Endothelial cell of umbilical vein (primary cell): ENCODE measurements around the gene KCNJ12. TPM values are rescaled to one million over a fixed set of nuclear protein-coding genes. Genes with fewer than 3 reads are reported as not detected.
"Not testable (repeated sequence)": the region's sequence is repeated elsewhere in the genome, so short reads cannot be mapped to it uniquely, and the experiment has no call there.

Experiments used
- BruUV-seq: library from RNA; stranded (reverse); fragments of 400-500 nt; replicated peaks from 2 replicates; lab custom pipeline; 2021; lab: Mats Ljungman, UMichigan
- CTCF ChIA-PET: fragments of 300-600, 350-600 bp; sonication (Branson Sonifier 250); formaldehyde crosslinking; loops from one replicate; lab custom pipeline; 2021; ENCODE audit warnings: antibody characterized with exemption, inconsistent platforms; lab: Charles Lee
- POLR2A ChIA-PET: fragments of 300-600, 350-600 bp; sonication (Branson Sonifier 250); formaldehyde crosslinking; loops from one replicate; lab custom pipeline; 2021; ENCODE audit warnings: antibody characterized with exemption, inconsistent platforms; lab: Charles Lee
- DNase-seq: peaks from one replicate; pipeline ENCODE4 v3.0.0-alpha.2; 2011; ENCODE audit warnings: low read depth, low spot score
- FAIRE-seq: peaks from 2 replicates; lab custom pipeline; 2011; peaks lifted over from hg19 to GRCh38; lab: Jason Lieb, UNC
- H2AFZ ChIP-seq: 2 replicates; pipeline ENCODE4 v1.6.0; 2012; ENCODE audit warnings: low read depth, low read length, control low read depth, inconsistent platforms
- H3K27ac ChIP-seq: 2 replicates; pipeline ENCODE4 v1.5.1; 2011; ENCODE audit warnings: low read depth, mild to moderate bottlenecking, control low read depth, low read length, moderate library complexity; ENCODE audit not compliant: insufficient read depth
- H3K27me3 ChIP-seq, 2 experiments: 2 replicates each; pipeline versions ENCODE4 v1.6.0 to v1.6.1; 2011; ENCODE audit warnings: low read length in 2 of 2, mixed read lengths in 1 of 2; ENCODE audit not compliant: control insufficient read depth in 2 of 2, insufficient read depth in 2 of 2
- H3K36me3 ChIP-seq, 2 experiments: 2 replicates in 1 of 2; 3 replicates in 1 of 2; pipeline ENCODE4 v1.5.1; 2011; ENCODE audit warnings: low read length in 2 of 2, mild to moderate bottlenecking in 1 of 2, moderate library complexity in 1 of 2; ENCODE audit not compliant: control insufficient read depth in 2 of 2, insufficient read depth in 2 of 2; ENCODE audit errors: extremely low read depth in 1 of 2
- H3K4me1 ChIP-seq: 3 replicates; pipeline ENCODE4 v1.5.1; 2011; ENCODE audit warnings: mild to moderate bottlenecking, low read length; ENCODE audit not compliant: control insufficient read depth, insufficient read depth; ENCODE audit errors: extremely low read depth
- H3K4me2 ChIP-seq: 2 replicates; pipeline ENCODE4 v1.6.1; 2011; ENCODE audit warnings: low read length, control low read depth, mixed read lengths; ENCODE audit not compliant: insufficient read depth
- H3K4me3 ChIP-seq, 3 experiments: fragments of 200-600 bp in 1 of 3; sonication (generic), shearing (Covaris generic) in 1 of 3; replicated peaks in 1 of 3; 2 replicates each; pipeline ENCODE4 v1.5.1; 2011 to 2016; ENCODE audit warnings: control low read depth in 3 of 3, low read length in 3 of 3, mild to moderate bottlenecking in 2 of 3, inconsistent platforms in 1 of 3, low read depth in 1 of 3, moderate library complexity in 1 of 3; ENCODE audit not compliant: insufficient read depth in 1 of 3
- H3K79me2 ChIP-seq: 2 replicates; pipeline ENCODE4 v1.6.0; 2012; ENCODE audit warnings: low read length, inconsistent platforms; ENCODE audit not compliant: control insufficient read depth, insufficient read depth
- H3K9ac ChIP-seq: replicated peaks from 2 replicates; pipeline ENCODE3; 2011; ENCODE audit warnings: low read length, control low read depth; ENCODE audit not compliant: insufficient read depth; ENCODE audit errors: extremely low read depth
- H3K9me1 ChIP-seq: replicated peaks from 3 replicates; pipeline ENCODE4 v1.6.0; 2011; ENCODE audit warnings: mild to moderate bottlenecking, low read length; ENCODE audit not compliant: control insufficient read depth, insufficient read depth; ENCODE audit errors: extremely low read depth
- H3K9me3 ChIP-seq: replicated peaks from 2 replicates; pipeline ENCODE4 v1.5.1; 2012; ENCODE audit warnings: low read length, inconsistent platforms; ENCODE audit not compliant: control insufficient read depth, insufficient read depth
- H4K20me1 ChIP-seq: replicated peaks from 2 replicates; pipeline ENCODE3; 2011; ENCODE audit warnings: mild to moderate bottlenecking, low read length; ENCODE audit not compliant: control insufficient read depth, insufficient read depth; ENCODE audit errors: extremely low read depth
- CTCF ChIP-seq, 2 donors: IDR thresholded peaks; 1 replicate in 1 of 2; 2 replicates in 1 of 2; pipeline ENCODE4 v1.5.1; 2011; ENCODE audit warnings: low read length in 2 of 2, mild to moderate bottlenecking in 2 of 2, moderate library complexity in 2 of 2, control low read depth in 1 of 2, inconsistent platforms in 1 of 2, low read depth in 1 of 2; ENCODE audit not compliant: insufficient read depth in 1 of 2; ENCODE audit errors: extremely low read depth in 1 of 2
- EZH2 ChIP-seq: IDR thresholded peaks from 2 replicates; pipeline ENCODE4 v1.6.1; 2012; ENCODE audit warnings: borderline replicate concordance, low read depth, mild to moderate bottlenecking, moderate library complexity, low read length, inconsistent platforms; ENCODE audit not compliant: severe bottlenecking
- FOS ChIP-seq: IDR thresholded peaks from 2 replicates; pipeline ENCODE4 v1.6.1; 2011; ENCODE audit warnings: mild to moderate bottlenecking, low read length, moderate library complexity, borderline replicate concordance; ENCODE audit not compliant: insufficient read depth
- GATA2 ChIP-seq: IDR thresholded peaks from 2 replicates; pipeline ENCODE4 v1.7.0; 2011; ENCODE audit warnings: low read depth, mild to moderate bottlenecking, moderate library complexity, mixed read lengths, low read length; ENCODE audit not compliant: insufficient read length, insufficient read depth
- JUN ChIP-seq: IDR thresholded peaks from 2 replicates; pipeline ENCODE4 v1.6.1; 2011; ENCODE audit warnings: borderline replicate concordance, low read depth; ENCODE audit not compliant: insufficient read length, insufficient read depth
- MAX ChIP-seq: IDR thresholded peaks from 2 replicates; pipeline ENCODE4 v1.6.1; 2011; ENCODE audit not compliant: insufficient read depth, insufficient read length
- MYC ChIP-seq: IDR thresholded peaks from one replicate; pipeline ENCODE4 v1.6.1; 2011; ENCODE audit warnings: mild to moderate bottlenecking, low read depth, low read length
- POLR2A ChIP-seq: IDR thresholded peaks from 2 replicates; pipeline ENCODE4 v1.6.1; 2012; ENCODE audit warnings: low read depth, mild to moderate bottlenecking, control low read depth, low read length
- POLR2AphosphoS5 ChIP-seq: IDR thresholded peaks from 2 replicates; pipeline ENCODE4 v1.6.1; 2012; ENCODE audit warnings: low read depth, mild to moderate bottlenecking, control low read depth, low read length, moderate library complexity; ENCODE audit not compliant: insufficient read depth
- dilution Hi-C: fragments of 300-500 bp; cut with MboI; formaldehyde crosslinking; loops from one replicate; pipeline ENCODE4 v1.15.0; 2019; ENCODE audit warnings: low sequenced_read_pairs; ENCODE audit not compliant: extremely low pct_ligation_motif_present
- intact Hi-C: fragments of 100-400 bp; cut with micrococcal nuclease; formaldehyde crosslinking; loops from one replicate; pipeline ENCODE4 v1.10.0; 2022
- polyA plus RNA-seq, 4 experiments: library from polyadenylated mRNA; depleted of rRNA in 3 of 4; stranded (reverse) in 3 of 4; unstranded in 1 of 4; fragments of >200 nt; gene quantifications; 2 replicates each; pipeline versions ENCODE4 v1.2.1 to v1.2.3, GENCODE V29; 2011 to 2012; ENCODE audit warnings: missing spikeins in 1 of 4
- total RNA-seq: library from RNA; stranded (reverse); gene quantifications from 2 replicates; pipeline ENCODE4 v1.2.3, GENCODE V29; 2021

KCNJ12 gene
- total and polyA plus RNA-seq, 2 donors (not counting 3 experiments of a cell fraction or from before 2014, with no cell fraction given) = 0.19 to 0.44 TPM

- BruUV-seq = no TSS peak
- DNase-seq = no peak
- POLR2A ChIA-PET = no interaction called here
- Histone ChIP-seq H3K36me3 (no peaks in the 10 kb centered on the region), H3K27ac (no peak overlapping the region), H4K20me1 (no peaks in the 10 kb centered on the region), H3K4me1 (no peaks in the 10 kb centered on the region), H3K9ac (no peak overlapping the region), H3K79me2 (no peaks in the 10 kb centered on the region), H3K4me2 (no peak overlapping the region), H2AFZ (no peak overlapping the region), H3K4me3 (no peak overlapping the region), H3K9me1 (no peaks in the 10 kb centered on the region), H3K9me3 (no peaks in the 10 kb centered on the region), H3K27me3 (no peaks in the 10 kb centered on the region)
- no peak for FAIRE-seq
- intact Hi-C loops = no loop called here
- no peak for TF ChIP-seq MAX
- TF ChIP-seq EZH2 = no peak
- TF ChIP-seq POLR2AphosphoS5 = no peak
- no peak for TF ChIP-seq GATA2
- TF ChIP-seq CTCF (IDR thresholded peaks at IDR 0.05; ENCODE audit: extremely low read depth in 1 of 2, insufficient read depth in 1 of 2, low read depth in 1 of 2, low read length in 2 of 2) = no peak
- TF ChIP-seq POLR2A = no peak
- no peak for TF ChIP-seq FOS
- no peak for TF ChIP-seq JUN
- TF ChIP-seq MYC = no peak
- CTCF ChIA-PET = no interaction called here
- dilution Hi-C loops = no loop called here
Measured at GRCh38 chr17:21330436-21331160, 45.6 kb upstream of the KCNJ12 start.

GRCh38 chr17:21336541-21337294 lies 39.4 kb upstream of the KCNJ12 start:
- H3K36me3 ChIP-seq, H2AFZ ChIP-seq, DNase-seq, intact Hi-C loops, H3K4me3 ChIP-seq, H3K9ac ChIP-seq, H3K27me3 ChIP-seq, H3K79me2 ChIP-seq, H3K9me1 ChIP-seq, H3K27ac ChIP-seq, dilution Hi-C loops, BruUV-seq, H4K20me1 ChIP-seq, CTCF ChIA-PET, POLR2A ChIA-PET, H3K4me2 ChIP-seq, H3K4me1 ChIP-seq, H3K9me3 ChIP-seq, FAIRE-seq: not testable (repeated sequence)
